Ovary (tissue), 10 donors: ENCODE data around the gene CPNE9. TPM values are rescaled to one million over a fixed set of nuclear protein-coding genes. Genes with fewer than 3 reads are reported as not detected.

Source experiments
- DNase-seq, 5 donors: peaks; one replicate each; pipeline ENCODE4 v3.0.0-alpha.2; 2019 to 2020
- H3K27ac ChIP-seq, 2 donors: fragments of 200-600 bp; one replicate each; pipeline versions ENCODE4 v1.5.1 to v1.8.0; 2019 to 2022
- H3K27me3 ChIP-seq: fragments of 200-600 bp; one replicate; pipeline ENCODE4 v1.8.0; 2022
- H3K36me3 ChIP-seq: fragments of 200-600 bp; sonication (generic); one replicate; pipeline ENCODE4 v1.5.1; 2019
- H3K4me1 ChIP-seq: one replicate; pipeline ENCODE4 v1.8.1; 2013; ENCODE audit warnings: mild to moderate bottlenecking, moderate library complexity; ENCODE audit not compliant: insufficient read depth
- H3K4me3 ChIP-seq: fragments of 200-600 bp; sonication (generic); one replicate; pipeline ENCODE4 v1.5.1; 2017
- H3K9me3 ChIP-seq, 2 donors: fragments of 200-600 bp in 1 of 2; sonication (generic) in 1 of 2; one replicate each; pipeline versions ENCODE4 v1.5.1 to v1.8.1; 2013 to 2019; ENCODE audit warnings: mild to moderate bottlenecking in 1 of 2, moderate library complexity in 1 of 2
- CTCF ChIP-seq, 3 donors: fragments of 450-650 bp in 2 of 3; fragments of 200-600 bp in 1 of 3; IDR thresholded peaks; one replicate each; pipeline versions ENCODE4 v1.5.1 to v1.8.0; 2016 to 2022; ENCODE audit warnings: antibody characterized with exemption in 3 of 3, mild to moderate bottlenecking in 1 of 3
- EP300 ChIP-seq: sonication (generic); formaldehyde crosslinking; IDR thresholded peaks from one replicate; pipeline ENCODE4 v1.6.1; 2017; ENCODE audit warnings: antibody characterized with exemption
- POLR2A ChIP-seq: fragments of 450-650 bp; IDR thresholded peaks from one replicate; pipeline ENCODE4 v1.6.1; 2017; ENCODE audit warnings: antibody characterized with exemption, mild to moderate bottlenecking, moderate library complexity
- WGBS, 3 donors: extraction: QIAGEN DNeasy Blood & Tissue Kit in 1 of 3; methylation state at CpG; one replicate each; pipeline versions ENCODE4 v1.1.5 to v1.1.7; 2013 to 2017; 5-methylcytosine and 5-hydroxymethylcytosine counted together
- intact Hi-C, 4 donors: fragments of 100-400 bp; cut with DNase I; formaldehyde crosslinking; loops; one replicate each; pipeline versions ENCODE4 v1.11.0 to v1.15.1; 2022 to 2023
- long read RNA-seq, 3 donors: library from polyadenylated mRNA in 2 of 3; unstranded in 2 of 3; transcript quantifications; one replicate each; pipeline ENCODE4 v2.0.0 and lab custom pipeline, GENCODE V29; 2021 to 2026
- polyA plus RNA-seq, 2 donors: library from polyadenylated mRNA; stranded (reverse); fragments of 200-250 nt in 1 of 2; fragments of 350-450 nt in 1 of 2; fragmentation: Illumina TruSeq in 1 of 2; extraction: RNeasy Lipid Tissue Mini Kit (QIAGEN cat#74804) in 1 of 2; gene quantifications; one replicate each; pipeline ENCODE4 v1.2.3, GENCODE V29; 2013 to 2014
- total RNA-seq, 7 donors: library from RNA; depleted of rRNA in 2 of 7; stranded (reverse); fragments of >200 nt in 2 of 7; fragmentation: NEBNext Ultra II Directional in 3 of 7; extraction: Animal tissue kit (Norgen Biotek cat#: 25700) in 3 of 7; gene quantifications; one replicate each; pipeline versions ENCODE4 v1.1.0 to v1.2.4, GENCODE V29; 2016 to 2023
- donor health status: DM: no; HTN: no; CAD: no; lungs with moderate emphysema.
- donor health status: DM: no; HTN: no; CAD: no.
- donor health status: Bipolar disorder and iron deficiency.
- donor health status: DM: yes; HTN: yes; CAD: no.
- donor health status: DM: no; HTN: no; CAD: no.
- donor health status: DM: yes; HTN: yes; CAD: no.

CPNE9 gene
- not detected for total RNA-seq
- polyA plus RNA-seq = under 1 TPM in 1 of 2 donors, not detected in 1; 0.07 TPM
- long read RNA-seq, donor 1 = 0 reads
- long read RNA-seq, donor 2 = 0 reads
- long read RNA-seq, donor 3, partial matches to known transcripts = 0 of 1 reads
- long read RNA-seq, donor 3, other reads (novel, unspliced or antisense) = 1 of 1 reads

- peaks cover 6% of the 10 kb centered on the region for H3K4me1 ChIP-seq
- no peaks in the 10 kb centered on the region for H3K9me3 ChIP-seq
- no peaks in the 10 kb centered on the region for H3K27me3 ChIP-seq
- DNase-seq = no peak
- WGBS, 3 donors = 2 to 4% (median 3%) methylated on average over 34 to 56 of the region's 56 CpGs
- intact Hi-C loops = no loop called here
- no peak within 1 kb of the TSS for H3K4me3 ChIP-seq
- TF ChIP-seq EP300 (no peak), POLR2A (no peak), CTCF (IDR thresholded peaks at IDR 0.05) (no peak)
- no peaks in the 10 kb centered on the region for H3K36me3 ChIP-seq
- H3K27ac ChIP-seq = no peak within 1 kb of the TSS
These were observed at the start of gene CPNE9 for GRCh38 chr3:9703736-9704346. TSS of gene CPNE9 (plus strand) at chr3:9703833. CDS start at chr3:9703997, 164 bp downstream.

GRCh38 chr3:9659849-9660248, 43.8 kb upstream of the CPNE9 start:
- no peaks in the 10 kb centered on the region for H3K9me3 ChIP-seq
- no peak overlapping the region for H3K27ac ChIP-seq
- no peaks in the 10 kb centered on the region for H3K4me1 ChIP-seq
- no peak for TF ChIP-seq CTCF (IDR thresholded peaks at IDR 0.05)
- TF ChIP-seq POLR2A = no peak
- TF ChIP-seq EP300 = no peak
- intact Hi-C loops = no loop called here
- DNase-seq = no peak
- WGBS, 3 donors = 77 to 89% (median 80%) methylated on average over 4 of the region's 4 CpGs
- H3K4me3 ChIP-seq = no peak overlapping the region
- H3K36me3 ChIP-seq = no peaks in the 10 kb centered on the region
- H3K27me3 ChIP-seq = no peaks in the 10 kb centered on the region

GRCh38 chr3:9660972-9661371, 42.7 kb upstream of the CPNE9 start:
- Histone ChIP-seq H3K9me3 (no peaks in the 10 kb centered on the region), H3K27ac (no peak overlapping the region), H3K36me3 (no peaks in the 10 kb centered on the region), H3K4me1 (no peaks in the 10 kb centered on the region), H3K4me3 (no peak overlapping the region), H3K27me3 (no peaks in the 10 kb centered on the region)
- intact Hi-C loops = no loop called here
- no peak for DNase-seq
- TF ChIP-seq EP300 (no peak), POLR2A (no peak), CTCF (IDR thresholded peaks at IDR 0.05) (no peak)
- 80 to 86% (median 82%) methylated on average over 6 of the region's 6 CpGs for WGBS, 3 donors

GRCh38 chr3:9664119-9664751, 39.4 kb upstream of the CPNE9 start:
- Histone ChIP-seq H3K4me1 (peaks cover 2% of the 10 kb centered on the region), H3K27ac (no peak overlapping the region), H3K36me3 (no peaks in the 10 kb centered on the region), H3K27me3 (no peaks in the 10 kb centered on the region), H3K9me3 (no peaks in the 10 kb centered on the region), H3K4me3 (no peak overlapping the region)
- intact Hi-C loops = no loop called here
- no peak for DNase-seq
- 96 to 99% (median 97%) methylated on average over 5 of the region's 5 CpGs for WGBS, 3 donors
- TF ChIP-seq POLR2A (no peak), CTCF (IDR thresholded peaks at IDR 0.05) (no peak), EP300 (no peak)
